HG03039 (cell line): ENCODE results near the gene PTPRH.
"Not testable (repeated sequence)": the region's sequence is repeated elsewhere in the genome, so short reads cannot be mapped to it uniquely, and the experiment has no call there.

Experiments used
- ATAC-seq: cut with Tn5 transposase; IDR thresholded peaks from one replicate; pipeline ENCODE4 v1.9.1; 2021; ENCODE audit warnings: mild to moderate bottlenecking, moderate library complexity; ENCODE audit not compliant: unreplicated experiment

PTPRH gene

DNA sequence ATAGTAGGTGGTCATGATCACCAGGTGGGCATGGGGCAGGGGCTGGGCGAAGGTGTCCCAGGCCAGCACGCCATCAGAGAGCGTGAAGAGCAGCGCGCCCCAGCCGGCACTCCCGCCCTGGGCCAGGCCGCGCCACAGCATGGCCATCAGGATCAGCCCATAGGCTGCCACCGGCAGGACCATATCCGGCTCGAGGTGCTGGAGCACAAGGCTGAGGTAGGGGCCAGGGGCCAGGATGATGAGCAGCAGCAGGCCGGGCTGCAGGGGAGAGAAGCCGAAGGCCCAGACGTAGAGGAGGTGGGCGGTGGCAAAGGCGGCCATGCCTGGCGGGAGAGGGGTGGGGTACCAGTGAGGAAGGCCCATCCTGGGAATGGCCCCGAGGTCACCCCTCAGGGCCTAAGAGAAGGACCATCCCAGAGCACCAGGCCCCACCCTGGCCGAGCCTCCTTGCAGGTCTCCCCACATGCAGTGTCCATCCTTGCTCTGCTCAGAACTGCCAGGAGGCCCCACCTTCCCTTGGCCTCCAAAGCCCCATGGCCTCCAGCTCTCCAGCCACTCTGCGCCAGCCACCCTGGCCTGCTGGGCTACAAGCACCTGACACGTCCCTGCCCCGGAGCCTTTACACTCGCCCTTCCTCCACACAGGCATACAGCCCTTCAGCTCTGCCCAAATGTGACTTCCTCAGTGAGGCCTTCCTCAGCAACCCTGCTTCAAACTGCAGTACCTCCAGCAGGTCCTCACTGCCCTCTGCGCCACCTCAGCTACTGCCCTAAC lies 18.1 kb upstream of the PTPRH start:
- no peak for ATAC-seq

DNA sequence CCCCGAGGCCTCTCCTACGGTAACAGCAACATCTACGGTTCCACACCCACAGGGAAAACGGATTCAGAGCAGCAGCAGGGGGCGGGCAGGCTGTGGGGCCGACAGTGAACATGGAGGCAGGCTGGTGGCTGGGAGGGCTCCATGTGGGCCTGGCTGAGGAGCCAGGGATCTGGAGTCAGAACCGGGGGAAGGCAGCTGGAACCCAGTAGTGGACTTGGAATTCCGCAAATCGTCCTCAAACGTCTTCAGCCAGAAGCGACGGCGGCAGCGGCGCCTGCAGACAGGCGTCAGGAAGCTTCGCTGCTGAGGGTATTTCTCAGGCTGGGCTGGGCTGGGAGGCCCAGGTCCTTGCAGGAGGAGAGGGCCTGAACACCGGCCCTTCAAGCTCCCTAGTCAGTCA lies 17.5 kb upstream of the PTPRH start:
- ATAC-seq = no peak

- ATAC-seq = no peak
These were observed 17.0 kb upstream of the PTPRH start for GRCh38 chr19:55226273-55226672.

- ATAC-seq = no peak
These were observed 16.2 kb upstream of the PTPRH start for GRCh38 chr19:55225415-55225958.

GRCh38 chr19:55224679-55225414 lies 15.5 kb upstream of the PTPRH start:
- not testable (repeated sequence) for ATAC-seq

DNA sequence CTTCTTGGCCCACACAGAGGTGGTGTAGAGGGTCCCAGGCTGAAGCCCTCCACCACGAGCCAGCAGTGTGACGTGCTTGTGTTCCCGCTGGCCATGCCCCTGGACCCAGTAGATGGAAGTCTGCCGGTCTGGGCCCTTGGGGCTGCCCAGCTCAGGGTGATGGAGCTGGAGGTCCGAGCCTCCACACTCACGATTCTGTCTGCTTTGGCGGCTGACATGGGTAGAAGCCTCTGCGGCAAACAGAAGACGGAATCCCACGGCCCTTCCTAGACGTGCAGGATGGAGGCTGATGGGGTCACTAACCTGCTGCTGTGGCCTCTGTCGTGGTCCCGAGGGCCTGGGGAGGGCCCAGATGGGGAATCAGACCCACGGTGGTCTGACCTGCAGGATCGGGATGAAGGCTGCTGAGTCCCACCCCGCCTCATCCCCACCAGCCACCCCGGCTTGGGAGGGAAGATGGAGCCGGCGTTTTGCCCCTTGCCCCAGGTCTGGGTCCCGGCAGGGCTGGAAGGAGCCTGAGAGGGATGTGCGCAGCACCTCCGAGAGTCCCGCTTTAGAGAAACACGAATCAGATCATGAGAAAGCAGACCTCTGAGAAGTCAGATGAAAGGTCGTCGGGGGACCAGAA lies 14.9 kb upstream of the PTPRH start:
- no peak for ATAC-seq

GRCh38 chr19:55223291-55224037 lies 14.2 kb upstream of the PTPRH start:
- ATAC-seq = no peak

DNA sequence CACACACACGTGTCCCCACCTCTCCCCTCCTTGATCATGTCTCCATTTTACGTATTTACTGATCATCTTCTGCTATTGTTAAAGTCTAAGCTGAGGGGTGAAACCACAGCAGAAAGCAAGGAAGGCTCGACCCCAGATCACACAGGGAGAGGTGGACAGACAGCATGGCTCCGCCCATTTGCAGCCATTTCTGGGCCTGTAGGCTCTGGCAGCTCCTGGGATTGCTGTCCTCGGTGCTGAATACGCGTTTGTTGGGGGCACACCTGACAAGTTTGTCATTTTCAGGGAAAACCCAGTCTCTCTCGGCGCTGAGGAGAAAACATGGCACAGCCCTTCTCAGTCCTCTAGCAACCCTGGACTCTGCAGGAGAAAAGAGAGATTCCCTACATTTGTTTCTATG lies 11.2 kb upstream of the PTPRH start:
- ATAC-seq = no peak

GRCh38 chr19:55216461-55217198 lies 7.3 kb upstream of the PTPRH start:
- no peak for ATAC-seq

GRCh38 chr19:55213547-55213946 lies 4.2 kb upstream of the PTPRH start:
- no peak for ATAC-seq

- ATAC-seq = no peak
These were observed 3.1 kb upstream of the PTPRH start for GRCh38 chr19:55212447-55212846.

- no peak for ATAC-seq
These were observed 582 bp upstream of the PTPRH start for GRCh38 chr19:55209693-55210472.

- ATAC-seq = no peak
These were observed 2.4 kb downstream of the PTPRH start for GRCh38 chr19:55206664-55207500.

- ATAC-seq = not testable (repeated sequence)
These were observed 7.1 kb downstream of the PTPRH start for GRCh38 chr19:55202199-55202598.

- ATAC-seq = no peak
These were observed 9.6 kb downstream of the PTPRH start for GRCh38 chr19:55199620-55200204.

- ATAC-seq = no peak
These were observed 10.7 kb downstream of the PTPRH start for GRCh38 chr19:55198651-55199050.

DNA sequence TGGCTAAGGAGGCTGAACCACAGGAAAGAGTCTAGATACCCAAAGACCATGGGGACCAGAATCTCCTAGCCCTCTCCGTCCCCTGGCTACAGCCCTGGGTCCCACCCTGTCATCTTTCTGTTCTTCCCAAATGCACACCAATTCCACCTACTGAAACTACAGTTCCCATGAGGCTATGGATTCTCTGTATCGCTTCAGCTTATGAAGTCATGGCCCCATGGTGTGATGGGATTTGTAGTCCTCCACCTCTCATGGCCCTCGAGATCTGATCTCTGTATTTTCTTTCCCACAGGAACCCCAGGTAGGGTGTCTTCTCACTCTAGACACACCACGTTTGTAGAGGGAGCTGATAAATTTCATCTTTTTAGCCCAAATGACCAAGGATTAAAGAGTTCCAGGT lies 11.8 kb downstream of the PTPRH start:
- ATAC-seq = no peak

GRCh38 chr19:55196803-55197202 lies 12.5 kb downstream of the PTPRH start:
- ATAC-seq = no peak
